ENCODE measurements around the gene COL7A1. TPM values are rescaled to one million over a fixed set of nuclear protein-coding genes. Genes with fewer than 3 reads are reported as not detected.

COL7A1 gene
- total RNA-seq, 1 experiment from 2014 or later, result 40.0 TPM

GRCh38 chr3:48597408-48597800, 2.3 kb upstream of the COL7A1 start:
- POLR2A ChIA-PET, result no interaction called here
- Histone ChIP-seq H3K4me1 (ENCODE audit: control insufficient read depth, insufficient read depth, low read length) (peaks cover 34% of the 10 kb centered on the region), H3K27ac (ENCODE audit: low read length) (no peak overlapping the region)

GRCh38 chr3:48596676-48597407, 1.7 kb upstream of the COL7A1 start:
- DNase-seq (ENCODE audit: low read depth, low spot score) (no peak), ATAC-seq (no peak)
- intact Hi-C loops (cut with micrococcal nuclease; ENCODE audit: unreplicated experiment), result no loop called here
- TF ChIP-seq CTCF (IDR thresholded peaks at IDR 0.05) (no peak), REST (IDR thresholded peaks at IDR 0.05; ENCODE audit: insufficient read depth in 1 of 2, low read depth in 2 of 2, low read length in 1 of 2) (no peak), TCF7L2 (IDR thresholded peaks at IDR 0.05; ENCODE audit: low read depth, low read length) (no peak), POLR2AphosphoS5 (IDR thresholded peaks at IDR 0.05; ENCODE audit: low read depth, low read length) (no peak), SIN3A (IDR thresholded peaks at IDR 0.05; ENCODE audit: borderline replicate concordance, insufficient read depth, low read depth, low read length) (no peak)
- Histone ChIP-seq H3K9me3 (ENCODE audit: control insufficient read depth, insufficient read depth, low read depth, low read length) (no peaks in the 10 kb centered on the region), H3K4me1 (ENCODE audit: control insufficient read depth, insufficient read depth, low read length) (peaks cover 34% of the 10 kb centered on the region), H3K27me3 (ENCODE audit: control insufficient read depth, insufficient read depth, low read length) (no peaks in the 10 kb centered on the region), H3K27ac (ENCODE audit: low read length) (no peak overlapping the region), H3K36me3 (ENCODE audit: control insufficient read depth, insufficient read depth, low read length) (no peaks in the 10 kb centered on the region), H3K4me3 (ENCODE audit: low read depth in 2 of 2, low read length in 2 of 2) (no peak overlapping the region)
- in situ Hi-C loops (cut with HindIII; ENCODE audit: low pct_unique_long_range_greater_than_20kb, low sequenced_read_pairs), result no loop called here
- CTCF ChIA-PET, result no interaction called here
- POLR2A ChIA-PET, result no interaction called here
- BruUV-seq (replicated peaks), result no TSS peak

More at GRCh38 chr3:48597408-48597800, 2.3 kb upstream of the COL7A1 start:
- CTCF ChIA-PET, result no interaction called here
- no TSS peak for BruUV-seq (replicated peaks)
- Histone ChIP-seq H3K4me3 (ENCODE audit: low read depth in 2 of 2, low read length in 2 of 2) (no peak overlapping the region), H3K36me3 (ENCODE audit: control insufficient read depth, insufficient read depth, low read length) (no peaks in the 10 kb centered on the region), H3K27me3 (ENCODE audit: control insufficient read depth, insufficient read depth, low read length) (no peaks in the 10 kb centered on the region), H3K9me3 (ENCODE audit: control insufficient read depth, insufficient read depth, low read depth, low read length) (no peaks in the 10 kb centered on the region)
- TF ChIP-seq CTCF (IDR thresholded peaks at IDR 0.05), result no peak
- TF ChIP-seq TCF7L2 (IDR thresholded peaks at IDR 0.05; ENCODE audit: low read depth, low read length), result no peak
- no peak for TF ChIP-seq SIN3A (IDR thresholded peaks at IDR 0.05; ENCODE audit: borderline replicate concordance, insufficient read depth, low read depth, low read length)
- TF ChIP-seq POLR2AphosphoS5 (IDR thresholded peaks at IDR 0.05; ENCODE audit: low read depth, low read length), result no peak
- TF ChIP-seq REST (IDR thresholded peaks at IDR 0.05; ENCODE audit: insufficient read depth in 1 of 2, low read depth in 2 of 2, low read length in 1 of 2), result no peak
- intact Hi-C loops (cut with micrococcal nuclease; ENCODE audit: unreplicated experiment), result no loop called here
- ATAC-seq (no peak), DNase-seq (ENCODE audit: low read depth, low spot score) (no peak)
- in situ Hi-C loops (cut with HindIII; ENCODE audit: low pct_unique_long_range_greater_than_20kb, low sequenced_read_pairs), result no loop called here
